ENCODE data around the gene GPBP1.
"Not testable (repeated sequence)": the region's sequence is repeated elsewhere in the genome, so short reads cannot be mapped to it uniquely, and the experiment has no call there.

The GPBP1 gene

DNA sequence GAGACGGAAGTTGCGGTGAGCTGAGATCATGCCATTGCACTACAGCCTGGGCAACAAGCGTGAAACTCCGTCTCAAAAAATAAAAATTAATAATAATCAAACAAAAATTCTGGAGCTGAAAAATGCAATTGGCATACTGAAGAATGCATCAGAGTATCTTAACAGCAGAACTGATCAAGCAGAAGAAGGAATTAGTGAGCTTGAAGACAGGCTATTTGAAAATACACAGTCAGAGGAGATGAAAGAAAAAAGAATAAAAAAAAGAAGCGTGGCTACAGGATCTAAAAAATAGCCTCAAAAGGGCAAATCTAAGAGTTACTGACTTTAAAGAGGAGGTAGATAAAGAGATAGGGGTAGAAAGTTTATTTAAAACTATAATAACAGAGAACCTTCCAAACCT is 111.2 kb downstream of the GPBP1 start:
- ATAC-seq, DNase-seq: not testable (repeated sequence)

DNA sequence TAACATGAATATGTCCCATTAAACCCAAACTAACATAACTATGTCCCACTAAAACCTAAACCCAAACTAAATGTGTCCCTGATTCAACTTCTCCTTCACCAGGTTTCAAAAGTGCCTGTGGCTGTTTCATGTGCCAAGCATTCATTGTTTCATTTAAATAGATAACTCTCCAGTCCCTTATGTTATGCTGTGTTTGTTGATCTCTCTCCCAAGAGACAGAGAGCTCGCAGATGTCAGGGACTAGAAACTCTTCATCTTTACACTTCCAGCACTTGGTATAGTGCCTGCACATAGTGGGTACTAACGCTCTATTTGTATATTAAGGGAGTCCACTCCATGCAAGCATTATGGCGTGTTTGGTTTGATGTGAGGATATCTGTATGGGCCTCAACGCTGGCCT is 118.0 kb downstream of the GPBP1 start:
- DNase-seq (no peak), ATAC-seq (no peak)

- ATAC-seq (no peak), DNase-seq (no peak)
These were observed 118.5 kb downstream of the GPBP1 start for GRCh38 chr5:57292336-57292735.

GRCh38 chr5:57298295-57298984 is 124.6 kb downstream of the GPBP1 start:
- ATAC-seq (no peak), DNase-seq (peak; percentile 90)

GRCh38 chr5:57298985-57299491 is 125.2 kb downstream of the GPBP1 start:
- ATAC-seq = peak; percentile 71
- DNase-seq = peak; percentile 54

DNA sequence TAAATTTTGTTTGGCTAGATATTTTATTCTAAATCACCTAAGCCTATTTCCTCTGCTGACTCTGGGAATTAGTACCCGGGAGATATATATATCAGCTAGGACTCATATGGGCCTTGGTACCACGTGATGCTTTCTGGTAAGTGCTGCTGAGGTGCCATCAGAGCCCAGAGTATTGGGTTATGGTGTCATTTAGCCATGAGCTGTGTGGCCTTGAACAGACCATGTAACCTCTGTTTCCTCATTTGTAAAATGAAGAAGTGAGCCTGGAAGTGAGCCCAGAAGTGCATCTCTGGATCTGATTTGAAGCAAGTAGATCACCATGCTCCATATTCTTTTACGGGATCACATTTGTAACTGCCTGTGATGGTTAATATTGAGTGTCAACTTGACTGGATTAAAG is 126.1 kb downstream of the GPBP1 start:
- no peak for DNase-seq
- no peak for ATAC-seq

DNA sequence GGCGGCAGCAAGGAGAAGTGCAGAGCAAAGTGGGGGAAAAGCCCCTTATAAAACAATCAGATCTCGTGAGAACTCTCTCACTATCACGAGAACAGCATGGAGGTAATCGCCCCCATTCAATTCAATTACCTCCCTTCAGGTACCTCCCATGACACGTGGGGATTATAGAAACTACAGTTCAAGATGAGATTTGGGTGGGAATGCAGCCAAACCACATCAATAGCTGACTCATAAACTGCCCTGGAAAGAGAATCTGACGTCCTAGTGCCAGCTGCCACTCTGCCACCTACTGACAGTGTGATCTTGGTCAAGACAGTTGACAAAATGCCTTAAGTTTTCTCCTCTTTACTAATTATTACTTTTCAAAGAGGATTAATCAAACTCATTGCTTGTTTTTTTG is 128.3 kb downstream of the GPBP1 start:
- DNase-seq (peak; percentile 60), ATAC-seq (peak; percentile 45)

DNA sequence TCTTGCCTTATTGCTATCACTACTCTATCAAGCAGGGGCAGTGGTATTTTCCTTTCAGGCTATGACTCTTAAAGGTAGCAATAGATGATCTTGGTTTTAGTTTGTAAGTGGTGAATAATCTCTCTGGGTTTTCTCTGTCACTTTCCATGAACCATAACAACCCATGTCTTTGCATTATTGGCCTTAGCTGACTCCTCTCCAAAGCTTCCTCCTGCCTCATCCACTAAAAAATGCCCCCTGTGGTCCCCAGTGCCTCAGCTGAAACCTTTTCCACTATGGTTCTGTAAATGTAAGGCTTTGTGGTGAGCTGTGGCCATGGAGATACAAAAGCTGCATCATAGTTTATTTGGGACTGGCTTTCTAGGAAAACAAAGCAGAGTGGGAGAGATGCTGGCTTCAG is 128.8 kb downstream of the GPBP1 start:
- DNase-seq (peak; percentile 19), ATAC-seq (peak; percentile 60)

DNA sequence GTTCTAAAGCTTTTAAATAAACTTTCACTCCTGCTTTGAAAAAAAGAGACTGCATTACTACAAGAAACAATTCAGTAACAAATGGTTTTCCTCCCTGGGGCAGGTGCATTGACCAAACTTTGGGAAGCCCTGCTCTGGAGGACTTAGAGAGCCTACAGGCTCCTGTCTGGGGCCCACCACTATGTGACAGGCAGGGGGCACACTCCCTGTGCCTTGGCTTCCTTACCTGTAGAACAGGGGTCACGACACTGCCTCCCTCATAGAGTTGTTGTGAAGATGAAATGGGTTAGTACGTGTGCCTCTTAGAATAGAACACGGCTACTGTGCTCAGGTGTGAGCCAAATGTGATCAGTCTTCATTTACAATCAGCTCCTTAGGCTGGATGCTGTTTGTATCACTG is 130.1 kb downstream of the GPBP1 start:
- DNase-seq (no peak), ATAC-seq (no peak)

GRCh38 chr5:57304931-57305330 is 131.1 kb downstream of the GPBP1 start:
- ATAC-seq = no peak
- DNase-seq = no peak

DNA sequence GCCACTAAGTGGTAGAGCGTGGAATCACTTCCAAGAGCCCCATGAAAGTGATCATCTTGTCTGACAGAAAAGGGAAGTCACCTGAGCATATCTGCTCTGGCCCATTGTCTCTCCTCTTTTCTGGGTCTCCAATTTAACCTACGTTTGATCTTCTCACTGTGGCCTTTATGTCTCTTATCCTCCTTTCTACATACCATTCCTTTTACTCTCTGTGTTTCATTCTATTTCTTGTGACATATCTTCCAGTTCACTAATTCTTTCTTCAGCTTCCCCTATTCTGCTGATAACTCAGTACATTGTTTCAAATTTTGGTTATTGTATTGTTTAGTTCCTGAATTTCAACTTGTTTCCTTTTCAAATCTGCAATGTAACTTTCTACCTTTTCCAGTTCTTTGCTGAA is 132.5 kb downstream of the GPBP1 start:
- no peak for ATAC-seq

DNA sequence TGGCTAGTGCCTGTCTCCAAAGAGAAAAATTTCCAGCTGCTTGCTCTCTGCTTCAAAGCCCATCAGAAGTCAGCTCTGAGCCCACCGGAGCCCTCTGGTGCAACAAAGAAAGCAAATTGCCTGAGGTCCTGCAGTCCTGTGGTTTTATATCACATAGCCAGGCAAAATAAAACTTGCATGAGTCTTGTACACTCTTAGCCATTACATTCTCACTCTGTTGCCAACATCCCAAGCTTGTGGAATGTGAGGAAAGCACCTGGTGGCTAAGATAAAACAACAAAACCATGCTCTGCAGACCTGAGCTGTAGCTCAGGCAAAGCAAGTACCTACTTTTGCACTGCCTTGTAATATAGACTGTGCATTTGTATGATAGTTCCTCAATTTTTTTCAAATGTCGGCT is 133.7 kb downstream of the GPBP1 start:
- DNase-seq = no peak
- ATAC-seq = no peak

More for the DNA sequence above, 132.5 kb downstream of the GPBP1 start:
- DNase-seq = no peak

DNA sequence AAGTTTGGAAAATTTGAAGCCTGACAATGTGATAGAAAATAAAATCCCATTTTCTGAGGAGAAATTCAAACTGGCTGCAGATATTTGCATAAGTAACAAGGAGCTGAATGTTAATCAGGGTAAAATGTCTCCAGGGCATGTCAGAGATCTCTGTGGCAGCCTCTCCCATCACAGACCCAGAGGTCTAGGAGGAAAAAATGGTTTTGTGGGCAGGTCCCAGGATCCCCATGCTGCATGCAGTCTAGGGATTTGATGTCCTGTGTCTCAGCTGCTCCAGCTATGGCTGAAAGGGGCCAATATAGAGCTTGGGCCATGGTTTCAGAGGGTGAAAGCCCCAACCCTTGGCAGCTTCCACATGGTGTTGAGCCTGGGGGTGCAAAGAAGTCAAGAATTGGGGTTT is 135.2 kb downstream of the GPBP1 start:
- not testable (repeated sequence) for DNase-seq, ATAC-seq

DNA sequence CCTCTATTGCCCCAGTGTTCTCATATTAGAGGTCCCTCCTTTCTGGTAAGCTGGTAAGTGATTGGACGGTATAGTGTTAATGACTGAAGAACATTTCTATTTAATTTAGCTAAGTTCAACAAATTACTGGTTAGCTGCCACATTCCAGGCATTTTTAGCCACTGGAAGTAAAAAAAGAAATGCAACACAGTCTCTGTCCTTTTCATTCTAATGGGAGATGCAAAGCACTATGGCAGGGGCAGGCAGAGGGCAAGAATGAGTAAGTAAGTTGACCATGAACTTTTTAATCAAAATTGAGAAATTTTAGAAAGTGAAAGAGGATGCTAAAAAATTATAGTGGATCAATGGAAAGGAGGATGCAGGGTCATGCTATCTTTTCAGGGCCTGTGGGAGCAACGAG is 137.4 kb downstream of the GPBP1 start:
- DNase-seq (no peak), ATAC-seq (no peak)

DNA sequence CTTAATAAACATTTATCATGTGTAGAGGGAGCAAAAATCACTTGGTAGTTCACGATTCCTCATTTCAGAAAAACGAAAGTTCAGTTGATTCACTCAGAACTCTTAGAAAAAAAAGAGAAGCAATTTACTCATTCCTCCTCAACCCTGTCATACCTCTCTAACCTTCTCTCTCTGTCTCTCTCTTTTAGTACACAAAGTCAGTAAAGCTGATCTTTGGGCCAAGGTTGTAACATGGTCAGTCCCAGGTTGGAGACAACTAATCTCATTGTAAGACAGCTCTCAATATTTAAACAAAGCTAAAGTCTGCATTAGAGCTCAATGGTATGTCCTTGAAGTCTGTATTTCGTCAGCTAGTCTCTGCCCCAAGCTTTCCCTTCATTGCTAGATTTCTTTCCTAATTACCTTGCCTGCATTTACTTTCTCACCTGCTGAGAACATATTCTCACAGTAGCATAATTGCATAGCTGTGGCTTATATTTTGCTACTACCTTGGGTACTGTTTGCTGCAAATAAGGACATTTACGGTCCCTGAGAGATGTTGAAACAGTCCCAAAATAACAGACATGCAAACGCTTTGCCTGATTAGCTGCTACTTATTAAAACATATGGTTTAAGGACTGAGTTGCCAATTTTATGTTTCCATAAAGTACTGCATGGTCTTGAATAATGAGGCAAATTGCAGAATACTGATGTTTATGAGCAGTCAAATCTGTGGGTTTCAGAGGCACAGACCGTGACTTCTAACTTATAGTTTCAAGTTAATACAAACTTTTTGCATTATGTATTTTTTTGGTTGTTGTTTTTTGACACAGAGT is 138.3 kb downstream of the GPBP1 start:
- ATAC-seq = no peak

DNA sequence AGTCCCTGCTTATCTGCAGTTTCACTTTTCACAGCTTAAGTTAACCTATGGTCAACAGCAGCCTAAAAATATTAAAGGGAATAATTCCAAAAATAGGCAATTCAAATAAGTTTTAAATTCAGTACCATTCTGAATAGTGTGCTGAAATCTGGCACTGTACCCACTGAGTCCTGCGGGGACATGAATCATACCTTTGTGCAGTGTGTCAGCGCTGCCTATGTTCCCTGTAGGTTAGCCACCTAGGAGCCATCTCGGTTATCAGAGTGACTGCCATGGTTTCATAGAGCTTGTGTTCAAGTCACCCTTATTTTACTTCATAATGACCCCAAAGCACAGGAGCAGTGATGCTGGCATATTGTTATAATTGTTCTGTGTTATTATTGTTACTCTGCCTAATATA is 139.9 kb downstream of the GPBP1 start:
- DNase-seq = no peak
- ATAC-seq = no peak

More for the DNA sequence above, 138.3 kb downstream of the GPBP1 start:
- DNase-seq = no peak
